Upper lobe of right lung (tissue), 1 donor: Measurements from ENCODE around the gene SLC14A1. TPM values are rescaled to one million over a fixed set of nuclear protein-coding genes. Genes with fewer than 3 reads are reported as not detected.

ENCODE experiments used
- ATAC-seq: fragments of 200-7000 bp; cut with Tn5 transposase; one replicate; pipeline ENCODE4 v1.9.1; 2020; ENCODE audit warnings: mild to moderate bottlenecking, moderate library complexity
- DNase-seq: peaks from one replicate; pipeline ENCODE4 v3.0.0-alpha.2; 2020
- H3K27ac ChIP-seq: fragments of 200-600 bp; one replicate; pipeline ENCODE4 v1.8.0; 2022
- H3K27me3 ChIP-seq: fragments of 200-600 bp; one replicate; pipeline ENCODE4 v1.8.0; 2022; ENCODE audit warnings: mild to moderate bottlenecking
- H3K36me3 ChIP-seq: fragments of 200-600 bp; one replicate; pipeline ENCODE4 v1.8.0; 2022
- H3K4me1 ChIP-seq: fragments of 200-600 bp; one replicate; pipeline ENCODE4 v1.8.0; 2022
- H3K4me3 ChIP-seq: fragments of 200-600 bp; one replicate; pipeline ENCODE4 v1.8.0; 2022; ENCODE audit warnings: mild to moderate bottlenecking
- H3K9me3 ChIP-seq: fragments of 200-600 bp; one replicate; pipeline ENCODE4 v1.8.0; 2022
- intact Hi-C: fragments of 100-400 bp; cut with DNase I; formaldehyde crosslinking; loops from one replicate; pipeline ENCODE4 v1.11.0; 2022
- total RNA-seq: library from RNA; stranded (reverse); fragmentation: NEBNext Ultra II Directional; extraction: Animal tissue kit (Norgen Biotek cat#: 25700); gene quantifications from one replicate; pipeline ENCODE4 v1.2.1, GENCODE V29; 2021
- TF ChIP-seq, protein P1 (sequence below): fragments of 200-600 bp; IDR thresholded peaks from one replicate; pipeline ENCODE4 v1.8.0; 2022; ENCODE audit warnings: antibody characterized with exemption
- donor health status: DM: no; HTN: yes; CAD: no; lungs with severe emphysema.

Gene SLC14A1
- total RNA-seq, 1 donor from 2014 or later, result 6.0 TPM

- DNase-seq, result no peak
- Histone ChIP-seq H3K9me3 (no peaks in the 10 kb centered on the region), H3K4me3 (no peak overlapping the region), H3K27me3 (no peaks in the 10 kb centered on the region), H3K36me3 (no peaks in the 10 kb centered on the region), H3K27ac (no peak overlapping the region), H3K4me1 (no peaks in the 10 kb centered on the region)
- TF ChIP-seq, protein P1, sequence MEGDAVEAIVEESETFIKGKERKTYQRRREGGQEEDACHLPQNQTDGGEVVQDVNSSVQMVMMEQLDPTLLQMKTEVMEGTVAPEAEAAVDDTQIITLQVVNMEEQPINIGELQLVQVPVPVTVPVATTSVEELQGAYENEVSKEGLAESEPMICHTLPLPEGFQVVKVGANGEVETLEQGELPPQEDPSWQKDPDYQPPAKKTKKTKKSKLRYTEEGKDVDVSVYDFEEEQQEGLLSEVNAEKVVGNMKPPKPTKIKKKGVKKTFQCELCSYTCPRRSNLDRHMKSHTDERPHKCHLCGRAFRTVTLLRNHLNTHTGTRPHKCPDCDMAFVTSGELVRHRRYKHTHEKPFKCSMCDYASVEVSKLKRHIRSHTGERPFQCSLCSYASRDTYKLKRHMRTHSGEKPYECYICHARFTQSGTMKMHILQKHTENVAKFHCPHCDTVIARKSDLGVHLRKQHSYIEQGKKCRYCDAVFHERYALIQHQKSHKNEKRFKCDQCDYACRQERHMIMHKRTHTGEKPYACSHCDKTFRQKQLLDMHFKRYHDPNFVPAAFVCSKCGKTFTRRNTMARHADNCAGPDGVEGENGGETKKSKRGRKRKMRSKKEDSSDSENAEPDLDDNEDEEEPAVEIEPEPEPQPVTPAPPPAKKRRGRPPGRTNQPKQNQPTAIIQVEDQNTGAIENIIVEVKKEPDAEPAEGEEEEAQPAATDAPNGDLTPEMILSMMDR, result no peak
- ATAC-seq, result no peak
- intact Hi-C loops, result loop anchor here (10.0 kb wide), 1 partner anchor 110 kb away; no protein-coding TSS in a partner anchor
Measured at GRCh38 chr18:45724601-45725000, 620 bp downstream of the SLC14A1 start.

DNA sequence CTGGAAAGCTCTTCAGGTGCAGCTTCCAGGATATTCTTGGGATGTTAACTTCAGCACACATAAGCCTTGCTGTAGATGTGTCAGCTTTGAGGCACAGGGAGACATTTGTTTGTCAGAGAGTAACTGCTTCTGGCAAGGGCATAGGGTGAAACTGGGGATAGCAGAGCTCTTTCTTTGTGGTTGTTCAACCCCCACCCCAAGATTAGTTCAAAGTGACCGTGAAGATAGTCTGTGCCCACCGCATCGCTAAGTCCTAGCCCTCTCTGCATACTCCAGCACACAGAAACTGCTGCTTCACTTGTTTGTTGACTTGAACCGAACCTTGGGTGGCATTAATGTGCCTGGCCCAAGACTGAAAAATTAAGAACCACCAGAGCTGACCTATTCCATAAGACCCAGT is 1.4 kb downstream of the SLC14A1 start:
- Histone ChIP-seq H3K36me3 (no peaks in the 10 kb centered on the region), H3K9me3 (no peaks in the 10 kb centered on the region), H3K27ac (no peak overlapping the region), H3K4me1 (no peaks in the 10 kb centered on the region), H3K27me3 (no peaks in the 10 kb centered on the region), H3K4me3 (no peak overlapping the region)
- DNase-seq (no peak), ATAC-seq (no peak)
- intact Hi-C loops, result loop anchor here (10.0 kb wide), 1 partner anchor 109 kb away; no protein-coding TSS in a partner anchor
- TF ChIP-seq, protein P1, result no peak

- Histone ChIP-seq H3K27me3 (no peaks in the 10 kb centered on the region), H3K4me3 (no peak overlapping the region), H3K27ac (no peak overlapping the region), H3K36me3 (no peaks in the 10 kb centered on the region), H3K9me3 (no peaks in the 10 kb centered on the region), H3K4me1 (no peaks in the 10 kb centered on the region)
- intact Hi-C loops, result loop anchor here (10.0 kb wide), 1 partner anchor 108 kb away; no protein-coding TSS in a partner anchor
- TF ChIP-seq, protein P1, result no peak
- ATAC-seq (no peak), DNase-seq (no peak)
Measured at GRCh38 chr18:45726603-45727002, 2.6 kb downstream of the SLC14A1 start.

GRCh38 chr18:45727068-45727467 is 3.1 kb downstream of the SLC14A1 start:
- intact Hi-C loops, result loop anchor here (10.0 kb wide), 1 partner anchor 108 kb away; no protein-coding TSS in a partner anchor
- DNase-seq, result no peak
- no peaks in the 10 kb centered on the region for H3K36me3 ChIP-seq
- H3K4me1 ChIP-seq, result no peaks in the 10 kb centered on the region
- no peaks in the 10 kb centered on the region for H3K27me3 ChIP-seq
- H3K4me3 ChIP-seq, result no peak overlapping the region
- TF ChIP-seq, protein P1, result no peak
- no peaks in the 10 kb centered on the region for H3K9me3 ChIP-seq
- H3K27ac ChIP-seq, result no peak overlapping the region
- no peak for ATAC-seq

DNA sequence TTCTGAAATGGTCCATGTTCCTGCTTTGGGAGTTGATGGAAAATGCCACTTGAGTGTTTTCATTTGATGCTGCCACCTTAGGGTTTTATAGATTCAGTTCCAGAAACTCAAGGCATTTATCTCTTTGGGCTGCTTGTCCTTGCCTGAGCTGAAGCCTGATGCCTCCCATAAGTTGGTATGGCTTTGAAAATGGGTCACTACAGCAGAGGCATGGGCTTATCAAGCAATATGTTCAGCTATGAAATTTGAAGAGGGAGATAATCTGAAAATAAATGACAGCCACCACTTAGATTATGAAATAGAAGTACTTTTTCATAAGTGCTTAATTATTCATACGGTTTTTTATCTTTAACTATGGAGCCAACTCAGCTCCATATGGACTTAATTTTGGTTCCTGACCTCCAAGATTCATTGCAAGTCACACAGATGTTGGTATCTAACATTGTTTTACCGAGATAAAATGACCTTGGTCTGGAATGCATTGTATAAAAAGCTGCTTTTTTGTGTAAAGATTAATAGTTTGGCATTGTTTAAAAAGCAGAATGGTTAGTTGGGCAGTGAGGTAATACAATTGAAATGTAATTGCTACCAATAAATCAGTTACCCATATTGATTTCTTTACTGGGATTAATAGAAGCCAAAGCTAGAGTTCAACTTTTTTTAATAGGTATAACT is 4.5 kb downstream of the SLC14A1 start:
- ATAC-seq, result no peak
- intact Hi-C loops, result loop anchor here (10.0 kb wide), 1 partner anchor 106 kb away; no protein-coding TSS in a partner anchor

More for the DNA sequence above, 4.5 kb downstream of the SLC14A1 start:
- Histone ChIP-seq H3K4me3 (no peak overlapping the region), H3K9me3 (no peaks in the 10 kb centered on the region), H3K27ac (no peak overlapping the region), H3K36me3 (no peaks in the 10 kb centered on the region), H3K27me3 (no peaks in the 10 kb centered on the region), H3K4me1 (no peaks in the 10 kb centered on the region)
- no peak for DNase-seq
- TF ChIP-seq, protein P1, result no peak
